CD4-positive, alpha-beta T cell treated with Interleukin-21 for 1 hour (primary cell): ENCODE measurements around the gene DNAJB2.
"Not testable (repeated sequence)": the region's sequence is repeated elsewhere in the genome, so short reads cannot be mapped to it uniquely, and the experiment has no call there.

ENCODE experiments used
- DNase-seq: peaks from one replicate; pipeline ENCODE4 v3.0.0-alpha.2; 2020

DNAJB2 gene

GRCh38 chr2:219306047-219306446 lies 26.9 kb downstream of the DNAJB2 start:
- no peak for DNase-seq

GRCh38 chr2:219308142-219309101 lies 29.3 kb downstream of the DNAJB2 start:
- DNase-seq, result peak; percentile 54

- no peak for DNase-seq
Measured at GRCh38 chr2:219309278-219309677, 30.1 kb downstream of the DNAJB2 start, which contains the start of gene PTPRN. TSS of gene PTPRN (minus strand) at chr2:219309401. CDS start at chr2:219309332, 69 bp downstream.

- not testable (repeated sequence) for DNase-seq
Measured at GRCh38 chr2:219312683-219313263, 33.6 kb downstream of the DNAJB2 start.

- no peak for DNase-seq
Measured at GRCh38 chr2:219314804-219315468, 35.8 kb downstream of the DNAJB2 start.

- no peak for DNase-seq
Measured at GRCh38 chr2:219323434-219323833, 44.3 kb downstream of the DNAJB2 start.

GRCh38 chr2:219325136-219325535 lies 46.0 kb downstream of the DNAJB2 start:
- DNase-seq, result no peak

GRCh38 chr2:219325657-219326315 lies 46.6 kb downstream of the DNAJB2 start:
- no peak for DNase-seq

GRCh38 chr2:219327719-219328118 lies 48.6 kb downstream of the DNAJB2 start:
- no peak for DNase-seq

- no peak for DNase-seq
Measured at GRCh38 chr2:219331560-219332213, 52.5 kb downstream of the DNAJB2 start.

GRCh38 chr2:219332542-219332941 lies 53.4 kb downstream of the DNAJB2 start, which contains the start of gene RESP18:
TSS of gene RESP18 (minus strand) at chr2:219332744.
- DNase-seq, result no peak

GRCh38 chr2:219334076-219334475 lies 54.9 kb downstream of the DNAJB2 start:
- no peak for DNase-seq

GRCh38 chr2:219335373-219335786 lies 56.2 kb downstream of the DNAJB2 start:
- no peak for DNase-seq
